Right cardiac atrium (tissue), 5 donors: Measurements from ENCODE around the gene SPON2. TPM values are rescaled to one million over a fixed set of nuclear protein-coding genes. Genes with fewer than 3 reads are reported as not detected.

ENCODE experiments used
- ATAC-seq, 2 donors: fragments of 200-7000 bp; cut with Tn5 transposase; one replicate each; pipeline versions ENCODE4 v1.8.0 to v1.9.1; 2020; ENCODE audit warnings: moderate library complexity in 2 of 2, mild to moderate bottlenecking in 1 of 2
- DNase-seq, 3 donors: peaks; one replicate each; pipeline ENCODE4 v3.0.0-alpha.2; 2020
- H3K27ac ChIP-seq: one replicate; pipeline ENCODE4 v1.5.1; 2013; ENCODE audit warnings: mild to moderate bottlenecking, low read length, control low read depth, moderate library complexity
- H3K27me3 ChIP-seq: one replicate; pipeline ENCODE4 v1.6.1; 2013; ENCODE audit not compliant: control insufficient read depth, insufficient read depth
- H3K4me1 ChIP-seq: one replicate; pipeline ENCODE4 v1.6.1; 2013; ENCODE audit warnings: low read length; ENCODE audit not compliant: control insufficient read depth, insufficient read depth
- H3K4me3 ChIP-seq: one replicate; pipeline ENCODE4 v1.5.1; 2013; ENCODE audit warnings: low read length, control low read depth
- H3K9me3 ChIP-seq: one replicate; pipeline ENCODE4 v1.6.1; 2013; ENCODE audit warnings: low read length; ENCODE audit not compliant: control insufficient read depth
- WGBS: extraction: QIAGEN DNeasy Blood & Tissue Kit; methylation state at CpG from one replicate; pipeline ENCODE4 v1.1.7; 2013; 5-methylcytosine and 5-hydroxymethylcytosine counted together
- intact Hi-C, 4 donors: fragments of 100-400 bp; cut with DNase I; formaldehyde crosslinking; loops; one replicate each; pipeline versions ENCODE4 v1.11.0 to v1.14.0; 2022 to 2023
- polyA plus RNA-seq: library from polyadenylated mRNA; stranded (reverse); fragments of 200-250 nt; gene quantifications from one replicate; pipeline ENCODE4 v1.2.3, GENCODE V29; 2013
- total RNA-seq, 4 donors: library from RNA; stranded (reverse); fragmentation: NEBNext Ultra II Directional; extraction: Animal tissue kit (Norgen Biotek cat#: 25700); gene quantifications; one replicate each; pipeline ENCODE4 v1.2.1, GENCODE V29; 2021
- donor health status: healthy with polysubstance abuse.
- donor health status: DM: no; HTN: yes; CAD: no.
- donor health status: DM: no; HTN: no; CAD: no.
- donor health status: DM: no; HTN: yes; CAD: no; lungs with severe emphysema.
- donor health status: DM: yes; HTN: yes; CAD: no.

The SPON2 gene
- total and polyA plus RNA-seq, 5 donors: 9.6 to 27.4 (median 13.6) TPM

DNA sequence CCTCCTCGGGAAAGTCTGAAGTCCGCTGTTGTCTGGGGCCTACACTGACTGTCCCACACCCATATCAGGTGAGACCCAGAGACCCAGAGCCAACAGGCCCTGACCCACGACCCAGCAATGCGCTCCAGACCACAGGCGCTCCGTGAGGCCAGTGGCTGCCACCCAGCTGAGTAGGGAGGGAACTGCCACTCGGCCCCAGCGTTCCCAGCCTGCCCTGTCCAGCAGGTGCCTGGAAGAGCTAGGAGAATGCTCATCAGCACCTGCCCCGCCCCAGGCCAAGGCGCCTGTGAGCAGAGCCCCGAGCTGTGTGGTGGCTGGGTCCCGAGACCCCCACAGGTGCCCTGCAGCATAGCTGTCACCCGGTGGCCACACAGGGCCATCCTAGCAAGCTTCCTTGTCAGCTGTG, 2.7 kb downstream of the SPON2 start:
- Histone ChIP-seq H3K27me3 (no peaks in the 10 kb centered on the region), H3K27ac (no peak overlapping the region), H3K4me3 (no peak overlapping the region), H3K9me3 (no peaks in the 10 kb centered on the region), H3K4me1 (no peaks in the 10 kb centered on the region)
- DNase-seq: peak in 2 of 3 donors; percentile 56 to 57
- WGBS: 90% methylated on average over 13 of the region's 13 CpGs
- ATAC-seq: no peak
- intact Hi-C loops: loop anchor here (5.0 to 10.0 kb wide), 7 partner anchors 63 to 175 kb away; partner anchors contain the start of genes CTBP1 (in 3 of the 4) and UVSSA (in 1 of the 4)

DNA sequence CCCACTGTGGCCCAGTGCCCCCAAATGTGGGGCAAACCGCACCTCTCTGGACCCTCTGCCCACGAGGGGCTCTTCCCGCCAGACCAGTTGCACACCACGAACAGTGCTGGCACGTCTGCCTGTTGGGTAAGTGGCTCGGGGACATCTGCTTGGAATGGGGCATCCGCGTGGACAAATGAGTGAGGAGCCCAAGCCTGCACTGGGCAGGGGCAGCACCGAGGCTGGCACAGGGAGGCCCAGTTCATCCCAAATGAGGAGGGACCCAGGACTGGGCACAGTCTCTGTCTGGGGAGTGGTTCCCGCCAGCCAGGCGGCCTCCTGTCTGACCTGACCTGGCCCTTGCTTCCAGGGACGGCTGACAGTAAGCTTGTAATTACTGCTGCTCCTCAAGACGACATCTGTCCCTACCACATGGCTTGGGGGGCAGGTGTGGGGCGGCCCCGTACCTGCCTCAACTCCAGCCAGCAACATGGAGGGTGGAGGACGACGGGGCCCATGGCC, 3.2 kb downstream of the SPON2 start:
- Histone ChIP-seq H3K9me3 (no peaks in the 10 kb centered on the region), H3K27ac (no peak overlapping the region), H3K4me1 (no peaks in the 10 kb centered on the region), H3K4me3 (no peak overlapping the region), H3K27me3 (no peaks in the 10 kb centered on the region)
- DNase-seq (peak in 1 of 3 donors; percentile 49), ATAC-seq (no peak)
- intact Hi-C loops: loop anchor here (5.0 to 10.0 kb wide), 6 partner anchors 63 to 176 kb away; partner anchors contain the start of genes CTBP1 (in 3 of the 4) and UVSSA (in 1 of the 4)
- WGBS: 89% methylated on average over 17 of the region's 17 CpGs

DNA sequence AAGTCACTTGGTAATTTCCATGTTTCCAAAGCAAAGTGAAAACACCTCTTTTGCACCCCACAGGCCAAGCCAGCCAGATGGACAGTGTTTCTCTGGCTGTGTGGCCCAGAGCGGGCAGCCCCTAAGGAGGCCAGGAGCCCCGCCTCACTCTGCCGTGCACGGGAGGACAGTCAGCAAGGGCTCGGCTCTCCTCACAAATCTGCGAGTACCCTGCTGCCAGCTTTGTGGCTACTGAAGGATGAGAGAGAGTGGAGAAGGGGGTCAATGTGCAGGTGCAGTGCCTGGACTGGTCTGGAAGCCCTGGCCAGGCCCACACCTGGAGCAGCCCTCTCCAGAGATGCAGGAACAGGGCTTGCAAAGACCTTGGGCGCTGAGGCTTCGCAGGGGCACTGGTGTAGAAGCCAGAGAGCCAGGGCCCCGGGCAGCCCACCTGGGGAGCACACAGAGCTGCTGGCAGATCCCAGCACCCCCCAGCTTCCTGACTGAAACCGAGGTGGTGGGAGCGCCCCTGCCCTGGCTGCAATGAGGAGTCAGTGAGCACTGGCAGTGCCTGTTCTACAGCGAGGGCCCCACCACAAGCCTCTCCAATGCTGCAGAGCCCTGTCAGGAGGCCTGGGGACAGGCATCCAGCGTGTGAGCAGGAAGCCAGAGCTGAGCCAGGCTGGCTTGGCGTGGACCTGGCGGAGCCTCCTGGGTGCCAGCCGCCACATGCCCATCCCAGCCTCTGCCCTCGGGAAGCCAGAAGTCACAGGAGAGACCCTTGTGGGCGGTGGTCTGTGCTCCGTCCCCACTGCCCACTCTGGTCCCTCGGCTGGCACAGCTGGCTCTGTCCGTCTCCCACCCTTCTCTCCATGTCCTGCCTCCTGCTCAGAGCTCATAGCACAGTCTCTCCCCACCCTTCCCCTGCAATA, 3.9 kb downstream of the SPON2 start:
- 85% methylated on average over 21 of the region's 21 CpGs for WGBS
- peak in 2 of 3 donors; percentile 53 to 56 for DNase-seq
- H3K9me3 ChIP-seq: no peaks in the 10 kb centered on the region
- no peak for ATAC-seq
- H3K4me3 ChIP-seq: no peak overlapping the region
- intact Hi-C loops: loop anchor here (5.0 to 10.0 kb wide), 6 partner anchors 64 to 176 kb away; partner anchors contain the start of genes CTBP1 (in 3 of the 4) and UVSSA (in 1 of the 4)
- no peaks in the 10 kb centered on the region for H3K27me3 ChIP-seq
- H3K27ac ChIP-seq: no peak overlapping the region
- no peaks in the 10 kb centered on the region for H3K4me1 ChIP-seq

DNA sequence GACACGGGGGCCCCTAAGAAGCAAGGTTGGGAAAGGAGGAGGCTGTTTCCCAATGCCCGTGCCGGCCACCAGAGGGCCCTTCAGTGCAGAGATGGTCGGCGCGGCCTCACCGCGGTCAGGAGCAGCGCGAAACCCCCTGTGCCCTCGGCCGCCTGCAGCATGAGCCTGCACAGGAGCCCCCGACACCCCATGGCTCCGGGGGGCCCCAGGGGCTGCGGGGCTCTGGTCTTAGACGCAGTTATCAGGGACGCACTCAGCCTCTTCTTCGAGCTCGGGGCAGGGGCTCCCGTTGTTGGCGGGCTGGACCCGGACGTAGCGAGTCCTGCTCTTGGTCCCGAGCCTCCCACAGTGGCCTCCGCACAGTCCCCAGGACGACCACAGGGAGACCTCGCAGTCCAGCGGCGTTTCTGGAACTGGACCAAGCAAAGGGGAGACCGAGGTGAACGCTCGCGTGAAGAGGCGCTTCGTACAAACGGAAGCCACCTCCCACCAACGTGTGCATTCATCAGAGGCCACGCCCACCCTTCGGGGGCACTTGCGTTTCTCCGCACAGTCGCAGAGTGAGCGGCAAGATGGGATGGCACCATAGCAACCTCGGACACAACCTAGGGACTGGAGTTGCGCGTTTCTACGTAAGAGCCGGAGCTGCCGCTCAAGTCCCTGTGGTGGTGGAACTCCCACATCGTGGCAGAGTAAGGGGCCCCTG, 5.0 kb downstream of the SPON2 start:
- WGBS: 5% methylated on average over 51 of the region's 51 CpGs
- ATAC-seq: peak; percentile 84 to 87
- Histone ChIP-seq H3K4me1 (no peaks in the 10 kb centered on the region), H3K9me3 (no peaks in the 10 kb centered on the region), H3K27me3 (no peaks in the 10 kb centered on the region), H3K27ac (no peak overlapping the region), H3K4me3 (peak overlapping the region; percentile 27)
- DNase-seq: peak; percentile 82 to 93 (median 92)
- intact Hi-C loops: loop anchor here (5.0 to 10.0 kb wide), 6 partner anchors 65 to 177 kb away; partner anchors contain the start of genes CTBP1 (in 3 of the 4) and UVSSA (in 1 of the 4)

DNA sequence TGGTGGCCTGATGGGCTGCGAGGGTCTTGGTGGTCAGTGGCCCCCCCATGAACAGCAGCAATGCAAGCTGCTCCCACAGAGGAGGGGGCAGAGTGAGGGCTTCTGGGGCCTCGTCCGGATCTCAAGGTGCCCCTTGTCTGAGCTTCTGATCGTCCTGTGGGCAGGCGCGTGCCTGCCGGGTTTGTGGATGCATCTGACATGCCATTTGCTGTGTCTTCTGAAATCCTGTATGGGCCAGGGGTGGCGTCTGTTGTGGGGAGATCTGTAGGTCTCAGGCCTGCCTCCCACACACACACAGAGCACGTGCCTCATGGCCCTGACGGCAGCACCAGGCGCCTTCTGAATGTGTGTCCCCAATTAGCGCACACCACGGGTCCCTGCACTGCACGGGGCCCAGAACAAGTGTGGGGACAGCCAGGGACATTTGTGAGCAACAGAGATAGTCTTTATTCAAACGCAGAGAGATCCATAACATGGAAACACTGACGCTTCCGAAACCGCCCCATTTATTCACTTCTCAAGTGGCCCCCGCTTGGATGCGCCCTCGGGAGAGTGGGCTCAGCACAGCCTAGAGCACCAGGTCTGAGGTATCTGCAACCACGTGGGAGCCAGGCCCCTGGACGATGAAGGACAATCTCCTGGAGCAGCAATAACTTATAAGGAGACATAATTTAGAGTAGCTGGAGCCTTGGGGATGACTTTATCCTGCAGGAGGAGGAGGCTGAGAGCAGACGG, 5.7 kb downstream of the SPON2 start:
- peak in 1 of 3 donors; percentile 55 for DNase-seq
- Histone ChIP-seq H3K27ac (no peak overlapping the region), H3K4me1 (no peaks in the 10 kb centered on the region), H3K9me3 (no peaks in the 10 kb centered on the region), H3K27me3 (no peaks in the 10 kb centered on the region), H3K4me3 (no peak overlapping the region)
- ATAC-seq: peak in 1 of 2 donors; percentile 1
- WGBS: 54% methylated on average over 24 of the region's 24 CpGs
- intact Hi-C loops: loop anchor here (5.0 to 10.0 kb wide), 6 partner anchors 66 to 178 kb away; partner anchors contain the start of genes CTBP1 (in 3 of the 4) and UVSSA (in 1 of the 4)

DNA sequence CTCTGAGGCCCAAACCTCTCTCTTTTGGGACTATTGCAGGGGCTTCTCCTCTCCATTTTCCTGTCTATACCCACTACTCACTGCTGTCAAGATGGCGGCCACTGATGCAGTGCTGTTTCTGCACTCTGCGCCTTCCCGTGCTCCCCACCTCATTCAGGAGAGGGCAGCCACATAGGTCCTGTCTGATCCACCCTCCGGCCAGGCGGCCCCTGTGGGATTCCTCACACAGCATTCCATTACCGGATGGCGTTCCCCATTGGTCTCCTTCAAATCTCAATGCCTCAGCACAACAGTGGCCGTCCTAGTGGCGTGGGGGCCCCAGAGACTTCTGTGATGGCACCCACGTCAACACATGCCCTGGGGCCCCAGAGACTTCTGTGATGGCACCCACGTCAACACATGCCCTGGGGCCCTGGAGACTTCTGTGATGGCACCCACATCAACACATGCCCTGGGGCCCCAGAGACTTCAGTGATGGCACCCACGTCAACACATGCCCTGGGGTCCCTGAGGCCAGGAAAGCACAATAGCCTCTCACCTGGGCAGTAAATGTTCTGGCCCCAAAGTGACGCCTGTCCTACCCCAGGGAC, 7.3 kb downstream of the SPON2 start:
- peak in 1 of 3 donors; percentile 30 for DNase-seq
- Histone ChIP-seq H3K4me3 (no peak overlapping the region), H3K27ac (no peak overlapping the region), H3K27me3 (no peaks in the 10 kb centered on the region), H3K9me3 (no peaks in the 10 kb centered on the region), H3K4me1 (no peaks in the 10 kb centered on the region)
- 84% methylated on average over 13 of the region's 13 CpGs for WGBS
- intact Hi-C loops: loop anchor here (5.0 to 10.0 kb wide), 6 partner anchors 67 to 180 kb away; partner anchors contain the start of genes CTBP1 (in 3 of the 4) and UVSSA (in 1 of the 4)
- no peak for ATAC-seq

DNA sequence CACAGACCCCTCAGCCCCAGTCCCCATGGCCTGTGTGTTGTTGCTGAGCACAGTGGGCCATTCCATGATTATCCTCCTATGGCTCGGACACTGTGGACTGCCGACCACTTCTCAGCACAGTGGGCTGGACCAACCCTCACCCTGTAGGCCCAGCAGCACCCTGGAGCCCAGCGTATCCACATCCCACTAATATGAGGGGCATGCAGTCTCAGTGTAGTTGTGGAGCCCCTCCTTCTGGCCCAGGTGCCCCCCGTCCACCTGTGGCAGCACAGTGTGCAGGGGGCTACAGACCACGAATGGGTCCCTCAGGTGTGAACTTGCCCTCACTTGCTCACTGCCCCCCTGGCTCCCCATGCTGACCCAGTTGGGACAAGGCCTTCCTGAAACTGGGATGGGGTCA, 7.9 kb downstream of the SPON2 start:
- peak in 1 of 3 donors; percentile 40 for DNase-seq
- Histone ChIP-seq H3K9me3 (no peaks in the 10 kb centered on the region), H3K4me3 (no peak overlapping the region), H3K27ac (no peak overlapping the region), H3K4me1 (no peaks in the 10 kb centered on the region), H3K27me3 (no peaks in the 10 kb centered on the region)
- 96% methylated on average over 5 of the region's 5 CpGs for WGBS
- ATAC-seq: no peak
- intact Hi-C loops: loop anchor here in 3 of 4 donors (10.0 kb wide), 3 partner anchors 80 to 180 kb away; partner anchors contain the start of genes CTBP1 (in 1 of the 3) and UVSSA (in 1 of the 3)

DNA sequence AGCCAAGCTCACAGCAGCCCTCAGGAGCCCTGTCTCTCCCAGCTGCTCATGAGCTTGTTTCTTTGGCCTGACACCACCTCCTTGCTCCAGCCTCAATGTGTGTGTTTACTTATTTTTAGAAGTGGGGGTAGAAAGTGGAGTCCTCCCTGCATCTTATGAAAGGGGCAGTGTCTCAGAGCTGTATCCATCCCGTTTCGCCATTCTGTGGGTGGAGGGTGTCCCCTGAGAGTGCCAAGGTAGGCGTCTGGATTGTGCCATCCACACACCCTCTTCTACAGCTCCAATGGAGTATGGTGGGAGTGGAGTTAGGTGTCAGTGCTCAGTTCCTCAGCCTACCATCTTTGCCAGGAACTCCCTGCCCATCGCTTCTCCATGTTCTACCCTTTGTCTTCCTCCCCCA, 8.3 kb downstream of the SPON2 start:
- 83% methylated on average over 4 of the region's 4 CpGs for WGBS
- intact Hi-C loops: loop anchor here in 3 of 4 donors (10.0 kb wide), 3 partner anchors 81 to 181 kb away; partner anchors contain the start of genes CTBP1 (in 1 of the 3) and UVSSA (in 1 of the 3)
- no peaks in the 10 kb centered on the region for H3K9me3 ChIP-seq
- DNase-seq (no peak), ATAC-seq (no peak)
- H3K4me3 ChIP-seq: no peak overlapping the region
- H3K27me3 ChIP-seq: no peaks in the 10 kb centered on the region
- no peaks in the 10 kb centered on the region for H3K4me1 ChIP-seq
- no peak overlapping the region for H3K27ac ChIP-seq

DNA sequence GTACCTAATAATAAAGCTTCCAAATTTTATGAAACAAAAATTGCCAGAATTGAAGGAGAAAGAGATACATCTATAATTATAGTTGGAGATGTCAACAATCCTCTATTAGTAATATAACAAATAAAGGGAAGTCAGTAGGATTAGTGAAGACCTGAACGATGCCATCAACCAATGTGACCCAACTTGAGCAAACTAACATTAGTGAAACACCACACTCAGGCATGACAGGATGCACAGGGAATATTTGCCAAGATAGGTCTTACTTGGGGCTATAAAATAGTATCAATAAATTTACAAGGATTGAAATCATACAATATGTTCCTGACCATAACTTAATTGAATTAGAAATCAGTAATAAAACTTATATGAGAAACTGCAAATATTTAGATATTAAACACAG, 12.0 kb downstream of the SPON2 start:
- H3K4me1 ChIP-seq: no peaks in the 10 kb centered on the region
- no peak overlapping the region for H3K4me3 ChIP-seq
- no peak for ATAC-seq
- WGBS: 75% methylated on average over 1 of the region's 1 CpG
- no peak for DNase-seq
- H3K9me3 ChIP-seq: no peaks in the 10 kb centered on the region
- intact Hi-C loops: loop anchor here in 3 of 4 donors (10.0 kb wide), 3 partner anchors 84 to 184 kb away; partner anchors contain the start of genes CTBP1 (in 1 of the 3) and UVSSA (in 1 of the 3)
- no peaks in the 10 kb centered on the region for H3K27me3 ChIP-seq
- H3K27ac ChIP-seq: no peak overlapping the region
